Fibroblast of pulmonary artery (primary cell): Measurements from ENCODE around the gene ARRDC1.

Experiments
- DNase-seq: peaks from one replicate; pipeline ENCODE4 v3.0.0-alpha.2; 2010; ENCODE audit warnings: low read depth
- H3K4me3 ChIP-seq: replicated peaks from 2 replicates; pipeline ENCODE4 v1.5.1; 2011; ENCODE audit warnings: low read depth, mild to moderate bottlenecking, control low read depth, low read length, moderate library complexity
- TF ChIP-seq, protein P1 (sequence below): IDR thresholded peaks from 2 replicates; pipeline ENCODE4 v1.5.1; 2011; ENCODE audit warnings: mild to moderate bottlenecking, control low read depth, low read length, inconsistent platforms; ENCODE audit errors: missing control alignments

Gene ARRDC1

DNA sequence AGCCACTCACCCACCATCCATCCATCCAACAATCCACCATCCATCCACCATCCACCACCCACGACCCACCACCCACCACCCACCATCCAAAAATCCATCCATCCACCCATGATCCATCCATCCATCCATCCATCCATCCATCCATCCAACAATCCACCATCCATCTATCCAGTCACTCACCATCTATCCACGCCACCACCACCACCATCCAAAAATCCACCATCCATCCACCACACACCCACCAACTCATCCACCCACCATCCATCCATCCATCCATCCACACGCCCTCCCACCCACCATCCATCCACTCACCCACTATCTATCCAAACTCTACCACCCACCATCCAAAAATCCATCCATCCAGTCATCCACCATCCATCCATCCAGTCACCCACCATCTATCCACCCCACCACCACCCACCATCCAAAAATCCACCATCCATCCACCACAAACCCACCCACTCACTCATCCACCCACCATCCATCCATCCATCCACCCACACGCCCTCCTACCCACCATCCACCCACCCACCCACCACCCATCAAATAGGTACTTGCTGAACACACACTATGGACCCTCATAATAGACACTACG is 35.8 kb upstream of the ARRDC1 start:
- no peak for DNase-seq
- H3K4me3 ChIP-seq: no peak overlapping the region
- TF ChIP-seq, protein P1, sequence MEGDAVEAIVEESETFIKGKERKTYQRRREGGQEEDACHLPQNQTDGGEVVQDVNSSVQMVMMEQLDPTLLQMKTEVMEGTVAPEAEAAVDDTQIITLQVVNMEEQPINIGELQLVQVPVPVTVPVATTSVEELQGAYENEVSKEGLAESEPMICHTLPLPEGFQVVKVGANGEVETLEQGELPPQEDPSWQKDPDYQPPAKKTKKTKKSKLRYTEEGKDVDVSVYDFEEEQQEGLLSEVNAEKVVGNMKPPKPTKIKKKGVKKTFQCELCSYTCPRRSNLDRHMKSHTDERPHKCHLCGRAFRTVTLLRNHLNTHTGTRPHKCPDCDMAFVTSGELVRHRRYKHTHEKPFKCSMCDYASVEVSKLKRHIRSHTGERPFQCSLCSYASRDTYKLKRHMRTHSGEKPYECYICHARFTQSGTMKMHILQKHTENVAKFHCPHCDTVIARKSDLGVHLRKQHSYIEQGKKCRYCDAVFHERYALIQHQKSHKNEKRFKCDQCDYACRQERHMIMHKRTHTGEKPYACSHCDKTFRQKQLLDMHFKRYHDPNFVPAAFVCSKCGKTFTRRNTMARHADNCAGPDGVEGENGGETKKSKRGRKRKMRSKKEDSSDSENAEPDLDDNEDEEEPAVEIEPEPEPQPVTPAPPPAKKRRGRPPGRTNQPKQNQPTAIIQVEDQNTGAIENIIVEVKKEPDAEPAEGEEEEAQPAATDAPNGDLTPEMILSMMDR: no peak

GRCh38 chr9:137570566-137570965 is 34.9 kb upstream of the ARRDC1 start:
- TF ChIP-seq, protein P1: no peak

DNA sequence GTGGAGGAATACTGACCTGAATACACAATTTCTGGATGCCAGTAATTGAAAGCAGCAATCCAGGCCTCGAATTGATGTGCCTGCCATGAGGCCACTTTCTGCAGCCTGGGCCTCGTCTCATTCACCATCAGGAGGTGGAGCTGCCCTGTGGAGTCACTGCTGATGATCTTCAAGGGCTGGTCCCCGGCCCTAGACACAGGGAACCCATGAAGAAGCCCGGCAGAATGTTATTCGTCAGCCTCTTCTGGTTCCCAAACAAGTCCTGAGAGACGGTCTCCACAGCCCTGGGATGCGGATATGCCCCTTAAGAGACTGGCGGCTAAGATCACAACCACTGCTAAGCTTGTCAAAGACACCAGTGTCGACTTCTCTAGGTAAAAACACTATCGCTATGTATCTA is 31.3 kb upstream of the ARRDC1 start:
- H3K4me3 ChIP-seq: no peak overlapping the region
- DNase-seq: no peak

More at GRCh38 chr9:137570566-137570965, 34.9 kb upstream of the ARRDC1 start:
- no peak for DNase-seq
- no peak overlapping the region for H3K4me3 ChIP-seq

DNA sequence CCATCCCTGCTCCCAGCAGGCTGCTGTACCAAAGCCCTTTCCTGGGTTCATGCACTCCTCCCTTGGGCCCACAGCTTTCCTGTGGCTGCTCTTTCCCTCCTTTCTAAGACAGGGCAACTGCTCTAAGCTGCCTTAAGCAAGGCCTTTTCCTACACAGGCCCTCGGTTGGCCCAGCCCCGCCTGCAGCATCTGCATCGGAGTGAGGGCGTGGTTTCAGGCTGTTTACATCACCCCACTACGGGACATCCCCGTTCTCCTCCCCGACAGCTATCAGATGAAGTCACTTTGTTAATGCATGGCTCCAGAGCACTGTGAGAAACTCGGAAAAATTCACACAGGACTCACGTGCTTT is 30.1 kb upstream of the ARRDC1 start:
- DNase-seq: no peak
- H3K4me3 ChIP-seq: no peak overlapping the region
- TF ChIP-seq, protein P1: no peak

More for the DNA sequence above, 31.3 kb upstream of the ARRDC1 start:
- TF ChIP-seq, protein P1: no peak

DNA sequence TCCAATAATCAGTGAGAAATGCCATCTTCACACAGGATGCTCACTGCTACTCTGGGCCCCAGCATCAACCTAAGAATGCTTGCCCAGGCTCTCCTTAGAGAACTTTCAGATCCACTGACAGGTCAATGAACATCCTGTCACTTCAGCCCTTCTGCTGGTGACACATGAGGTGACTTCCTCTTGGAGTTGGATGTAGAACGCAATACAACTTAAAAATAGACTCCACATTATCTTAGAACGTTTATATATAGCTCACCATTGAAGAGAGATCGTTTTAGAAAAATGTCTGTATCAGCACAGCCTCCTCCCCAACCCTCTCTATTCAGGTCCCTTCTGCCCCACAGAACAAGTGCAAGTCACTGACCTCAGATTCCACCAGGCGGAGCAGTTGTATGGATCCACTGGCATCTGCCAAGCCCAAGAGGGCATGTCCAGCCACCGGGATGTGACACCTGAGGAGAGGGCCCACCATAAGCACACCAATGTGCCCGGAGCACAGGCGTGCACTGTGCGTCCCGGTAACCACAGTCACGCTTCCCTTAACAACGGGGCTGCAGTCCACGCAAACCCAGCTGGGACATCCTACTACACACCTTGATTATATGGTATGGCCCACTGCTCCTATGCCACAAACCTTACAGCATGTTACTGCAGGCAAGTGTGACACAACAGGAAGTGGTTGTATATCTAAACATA is 29.6 kb upstream of the ARRDC1 start:
- no peak for DNase-seq
- H3K4me3 ChIP-seq: no peak overlapping the region
- TF ChIP-seq, protein P1: no peak

GRCh38 chr9:137578518-137579258 is 26.8 kb upstream of the ARRDC1 start, which contains the start of gene DPH7:
Gene DPH7 (minus strand): TSS chr9:137578925. CDS start chr9:137578777, 148 bp downstream.
- DNase-seq: peak; percentile 91
- peak within 1 kb of the TSS; percentile 76 for H3K4me3 ChIP-seq
- TF ChIP-seq, protein P1: peak; percentile 65
